ENCODE results near the gene BCAS3. TPM values are rescaled to one million over a fixed set of nuclear protein-coding genes. Genes with fewer than 3 reads are reported as not detected.

BCAS3 gene
- total RNA-seq, 1 experiment from 2014 or later, result 26.3 TPM

GRCh38 chr17:61338874-61339478 lies 661.3 kb downstream of the BCAS3 start:
- Histone ChIP-seq H3K27ac (ENCODE audit: low read depth, low read length) (peak overlapping the region; percentile 47; the same call in 1 of the 2 replicates), H3K9me3 (ENCODE audit: control insufficient read depth in 1 of 2, insufficient read depth in 1 of 2, low read depth in 1 of 2, low read length in 2 of 2) (no peaks in the 10 kb centered on the region), H2AFZ (ENCODE audit: low read depth, low read length, poor library complexity, severe bottlenecking) (no peak overlapping the region), H3K79me2 (ENCODE audit: insufficient read depth, low read length) (no peaks in the 10 kb centered on the region), H3K4me2 (ENCODE audit: low read length) (peak overlapping the region; percentile 69), H3K9ac (ENCODE audit: low read length) (no peak overlapping the region), H4K20me1 (ENCODE audit: insufficient read depth) (no peaks in the 10 kb centered on the region), H3K4me1 (ENCODE audit: control insufficient read depth in 1 of 2, insufficient read depth in 2 of 2, low read length in 2 of 2) (peaks cover 41 to 46% of the 10 kb centered on the region in 2 experiments), H3K27me3 (ENCODE audit: insufficient read depth, low read length) (peaks cover 65% of the 10 kb centered on the region), H3K4me3 (replicated peaks in 1 of 2; ENCODE audit: low read depth in 1 of 2, low read length in 2 of 2) (no peak overlapping the region; a peak in 1 of 4 replicates), H3K36me3 (ENCODE audit: control insufficient read depth in 1 of 2, insufficient read depth in 2 of 2, low read length in 2 of 2) (no peaks in the 10 kb centered on the region), H3K9me2 (ENCODE audit: insufficient read depth) (no peaks in the 10 kb centered on the region)
- no TSS peak for BruUV-seq (replicated peaks)
- ATAC-seq, result no peak
- ChIA-PET RAD21 (ENCODE audit: low non-redundant PET in 1 of 2, low total read pairs in 2 of 2, uncharacterized antibody in 2 of 2, unreplicated experiment in 2 of 2) (no interaction called here), CTCF (interaction anchor here (0.7 kb wide), 1 partner anchor 15 kb away, joined by 4 read pairs; no protein-coding TSS in a partner anchor), POLR2A (no interaction called here)
- DNase-seq (ENCODE audit: low read depth, low spot score), result no peak
- intact Hi-C loops (cut with micrococcal nuclease), result no loop called here
- TF ChIP-seq RAD21 (IDR thresholded peaks at IDR 0.05; ENCODE audit: low read depth) (no peak), ELF1 (IDR thresholded peaks at IDR 0.05; ENCODE audit: borderline replicate concordance, low read depth) (no peak), CEBPB (IDR thresholded peaks at IDR 0.05; ENCODE audit: low read depth) (no peak)

DNA sequence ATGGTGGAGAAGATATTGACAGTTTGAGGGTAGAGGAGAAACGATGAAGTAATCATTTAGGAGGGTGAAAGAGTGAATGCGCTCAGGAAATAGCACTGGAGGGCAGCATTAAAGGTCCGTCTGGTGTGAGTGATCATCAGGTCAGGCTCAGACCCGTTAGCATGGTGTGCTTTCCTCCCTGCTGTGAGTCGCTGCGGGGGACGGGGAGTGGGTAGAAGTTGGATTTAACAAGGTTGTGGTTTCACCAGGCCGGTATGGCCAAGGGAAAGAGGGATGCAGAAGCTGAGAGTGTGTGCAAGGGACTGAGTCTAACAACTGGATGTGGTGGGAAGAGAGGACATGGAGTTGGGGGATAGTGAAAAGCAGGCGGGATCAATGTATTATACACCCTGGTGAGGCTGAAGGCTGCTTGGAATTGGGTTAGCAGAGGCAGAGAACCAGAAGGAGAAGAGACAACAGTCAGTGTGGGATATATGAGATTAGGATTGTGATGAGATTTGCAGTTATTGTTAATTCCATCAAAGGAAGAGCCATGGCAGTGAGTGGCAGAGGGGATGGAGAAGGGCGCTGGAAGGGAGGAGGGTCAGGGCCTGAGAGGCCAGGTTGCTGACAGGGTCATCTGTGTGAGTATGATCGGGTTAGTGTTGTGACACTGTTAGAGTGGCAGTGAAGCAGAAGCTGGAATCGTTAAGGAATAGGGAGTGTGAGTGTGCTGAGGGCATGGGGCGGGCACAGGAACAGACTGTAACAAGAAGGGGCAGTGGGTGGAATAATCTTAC lies 663.0 kb downstream of the BCAS3 start:
- Histone ChIP-seq H2AFZ (ENCODE audit: low read depth, low read length, poor library complexity, severe bottlenecking) (no peak overlapping the region), H3K36me3 (ENCODE audit: control insufficient read depth in 1 of 2, insufficient read depth in 2 of 2, low read length in 2 of 2) (no peaks in the 10 kb centered on the region), H3K9me2 (ENCODE audit: insufficient read depth) (no peaks in the 10 kb centered on the region), H3K4me2 (ENCODE audit: low read length) (no peak overlapping the region), H3K4me3 (replicated peaks in 1 of 2; ENCODE audit: low read depth in 1 of 2, low read length in 2 of 2) (no peak overlapping the region), H3K27ac (ENCODE audit: low read depth, low read length) (no peak overlapping the region), H3K4me1 (ENCODE audit: control insufficient read depth in 1 of 2, insufficient read depth in 2 of 2, low read length in 2 of 2) (peaks cover 34 to 35% of the 10 kb centered on the region in 2 experiments), H3K9me3 (ENCODE audit: control insufficient read depth in 1 of 2, insufficient read depth in 1 of 2, low read depth in 1 of 2, low read length in 2 of 2) (no peaks in the 10 kb centered on the region), H3K9ac (ENCODE audit: low read length) (no peak overlapping the region), H4K20me1 (ENCODE audit: insufficient read depth) (no peaks in the 10 kb centered on the region), H3K27me3 (ENCODE audit: insufficient read depth, low read length) (peaks cover 68% of the 10 kb centered on the region), H3K79me2 (ENCODE audit: insufficient read depth, low read length) (no peaks in the 10 kb centered on the region)
- no peak for TF ChIP-seq RAD21 (IDR thresholded peaks at IDR 0.05; ENCODE audit: low read depth)
- TF ChIP-seq TCF7L2 (IDR thresholded peaks at IDR 0.05; ENCODE audit: borderline replicate concordance, extremely low read depth, insufficient read depth, insufficient read length), result no peak
- TF ChIP-seq POLR2AphosphoS5 (IDR thresholded peaks at IDR 0.05; ENCODE audit: low read depth, low read length), result no peak
- TF ChIP-seq ZFX (IDR thresholded peaks at IDR 0.05), result no peak
- no peak for TF ChIP-seq EZH2phosphoT487 (IDR thresholded peaks at IDR 0.05; ENCODE audit: borderline replicate concordance)
- no peak for TF ChIP-seq SP1 (IDR thresholded peaks at IDR 0.05; ENCODE audit: low read depth)
- no peak for TF ChIP-seq JUND (IDR thresholded peaks at IDR 0.05)
- no peak for TF ChIP-seq EZH2 (IDR thresholded peaks at IDR 0.05)
- no peak for TF ChIP-seq ATF3 (IDR thresholded peaks at IDR 0.05)
- TF ChIP-seq POLR2A (IDR thresholded peaks at IDR 0.05; ENCODE audit: borderline replicate concordance, extremely low read depth, insufficient read depth, insufficient read length), result no peak
- TF ChIP-seq CEBPB (IDR thresholded peaks at IDR 0.05; ENCODE audit: low read depth), result no peak
- TF ChIP-seq, protein P1, sequence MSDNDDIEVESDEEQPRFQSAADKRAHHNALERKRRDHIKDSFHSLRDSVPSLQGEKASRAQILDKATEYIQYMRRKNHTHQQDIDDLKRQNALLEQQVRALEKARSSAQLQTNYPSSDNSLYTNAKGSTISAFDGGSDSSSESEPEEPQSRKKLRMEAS (IDR thresholded peaks at IDR 0.05), result no peak
- TF ChIP-seq, protein P2, sequence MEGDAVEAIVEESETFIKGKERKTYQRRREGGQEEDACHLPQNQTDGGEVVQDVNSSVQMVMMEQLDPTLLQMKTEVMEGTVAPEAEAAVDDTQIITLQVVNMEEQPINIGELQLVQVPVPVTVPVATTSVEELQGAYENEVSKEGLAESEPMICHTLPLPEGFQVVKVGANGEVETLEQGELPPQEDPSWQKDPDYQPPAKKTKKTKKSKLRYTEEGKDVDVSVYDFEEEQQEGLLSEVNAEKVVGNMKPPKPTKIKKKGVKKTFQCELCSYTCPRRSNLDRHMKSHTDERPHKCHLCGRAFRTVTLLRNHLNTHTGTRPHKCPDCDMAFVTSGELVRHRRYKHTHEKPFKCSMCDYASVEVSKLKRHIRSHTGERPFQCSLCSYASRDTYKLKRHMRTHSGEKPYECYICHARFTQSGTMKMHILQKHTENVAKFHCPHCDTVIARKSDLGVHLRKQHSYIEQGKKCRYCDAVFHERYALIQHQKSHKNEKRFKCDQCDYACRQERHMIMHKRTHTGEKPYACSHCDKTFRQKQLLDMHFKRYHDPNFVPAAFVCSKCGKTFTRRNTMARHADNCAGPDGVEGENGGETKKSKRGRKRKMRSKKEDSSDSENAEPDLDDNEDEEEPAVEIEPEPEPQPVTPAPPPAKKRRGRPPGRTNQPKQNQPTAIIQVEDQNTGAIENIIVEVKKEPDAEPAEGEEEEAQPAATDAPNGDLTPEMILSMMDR (IDR thresholded peaks at IDR 0.05 in 2 of 3, conservative IDR thresholded peaks at IDR 0.05 in 1 of 3; ENCODE audit: borderline replicate concordance in 1 of 3, insufficient read depth in 1 of 3, low read depth in 2 of 3, low read length in 2 of 3), result no peak
- intact Hi-C loops (cut with micrococcal nuclease), result no loop called here
- BruUV-seq (replicated peaks), result no TSS peak
- ChIA-PET POLR2A (no interaction called here), CTCF (no interaction called here), RAD21 (ENCODE audit: low non-redundant PET in 1 of 2, low total read pairs in 2 of 2, uncharacterized antibody in 2 of 2, unreplicated experiment in 2 of 2) (no interaction called here)
- no peak for ATAC-seq
- no peak for DNase-seq (ENCODE audit: low read depth, low spot score)

All from HCT116 (cell line).